ENCODE results near the gene FOXQ1. TPM values are rescaled to one million over a fixed set of nuclear protein-coding genes. Genes with fewer than 3 reads are reported as not detected.

FOXQ1 gene
- total RNA-seq, 3 donors from 2014 or later = 0.16 to 1.5 TPM; not detected in 1

DNA sequence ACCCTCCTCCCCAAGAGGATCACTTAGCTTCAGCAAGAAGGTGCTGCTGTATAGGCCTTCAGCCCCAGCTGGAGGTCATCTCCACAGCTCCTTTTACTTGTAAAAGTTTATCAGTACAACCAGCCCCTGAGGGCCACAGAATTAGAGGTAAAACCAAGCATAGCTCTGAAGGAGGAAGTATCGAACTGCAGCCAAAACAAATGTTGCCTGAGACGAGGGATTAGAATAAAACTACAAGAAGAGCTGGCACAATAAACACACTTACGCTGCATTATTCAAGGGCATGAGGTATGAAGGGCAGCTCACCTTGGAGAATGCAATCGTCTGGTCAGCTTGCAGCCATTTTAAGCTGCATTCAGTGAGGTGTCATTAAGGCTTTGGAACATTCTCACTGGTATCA, 21.1 kb upstream of the FOXQ1 start:
- no peaks in the 10 kb centered on the region for H3K4me1 ChIP-seq
- H3K4me3 ChIP-seq = no peak overlapping the region
- DNase-seq (ENCODE audit: low spot score in 2 of 2) = no peak
- no peaks in the 10 kb centered on the region for H3K9me3 ChIP-seq
- TF ChIP-seq POLR2A (IDR thresholded peaks at IDR 0.05) (no peak), CTCF (IDR thresholded peaks at IDR 0.05) (no peak), POLR2AphosphoS5 (IDR thresholded peaks at IDR 0.05) (no peak)
- intact Hi-C loops (cut with DNase I; ENCODE audit: low total_unique reads) = no loop called here
- H3K36me3 ChIP-seq = no peaks in the 10 kb centered on the region
- H3K27me3 ChIP-seq = peaks cover 0 to 5% of the 10 kb centered on the region in 2 donors
- H3K27ac ChIP-seq = no peak overlapping the region

- no peaks in the 10 kb centered on the region for H3K4me1 ChIP-seq
- no peaks in the 10 kb centered on the region for H3K9me3 ChIP-seq
- TF ChIP-seq POLR2AphosphoS5 (IDR thresholded peaks at IDR 0.05) = no peak
- TF ChIP-seq POLR2A (IDR thresholded peaks at IDR 0.05) = no peak
- no peak for TF ChIP-seq CTCF (IDR thresholded peaks at IDR 0.05)
- H3K4me3 ChIP-seq = no peak overlapping the region
- H3K27ac ChIP-seq = no peak overlapping the region
- no peaks in the 10 kb centered on the region for H3K36me3 ChIP-seq
- no peak for DNase-seq (ENCODE audit: low spot score in 2 of 2)
- peaks cover 0 to 5% of the 10 kb centered on the region in 2 donors for H3K27me3 ChIP-seq
- intact Hi-C loops (cut with DNase I; ENCODE audit: low total_unique reads) = no loop called here
These were observed 20.5 kb upstream of the FOXQ1 start for GRCh38 chr6:1291381-1291780.

DNA sequence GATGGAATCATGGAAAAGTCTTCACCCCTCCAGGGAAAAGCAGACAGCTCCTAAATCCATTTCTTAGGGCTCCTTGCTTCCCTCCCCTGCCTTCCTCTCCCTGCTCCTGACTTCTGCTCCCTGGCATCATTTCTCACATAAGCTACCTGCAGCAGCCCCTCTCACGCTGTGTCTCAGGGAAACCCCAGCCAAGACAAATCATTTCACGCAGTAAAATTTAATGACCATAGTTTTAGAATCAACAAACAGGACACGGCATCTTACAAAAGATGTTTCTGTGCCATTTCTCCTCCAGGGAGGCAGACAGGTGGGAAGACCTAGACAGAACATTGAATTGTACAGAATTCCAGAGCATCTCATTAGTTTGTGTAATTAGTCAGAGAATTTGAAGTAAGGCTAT, 16.5 kb upstream of the FOXQ1 start:
- DNase-seq (ENCODE audit: low spot score in 2 of 2) = no peak
- no peak overlapping the region for H3K27ac ChIP-seq
- H3K4me1 ChIP-seq = no peaks in the 10 kb centered on the region
- intact Hi-C loops (cut with DNase I; ENCODE audit: low total_unique reads) = no loop called here
- no peaks in the 10 kb centered on the region for H3K9me3 ChIP-seq
- H3K4me3 ChIP-seq = no peak overlapping the region
- no peaks in the 10 kb centered on the region for H3K36me3 ChIP-seq
- peaks cover 0 to 5% of the 10 kb centered on the region in 2 donors for H3K27me3 ChIP-seq
- TF ChIP-seq CTCF (IDR thresholded peaks at IDR 0.05) = no peak
- no peak for TF ChIP-seq POLR2AphosphoS5 (IDR thresholded peaks at IDR 0.05)
- no peak for TF ChIP-seq POLR2A (IDR thresholded peaks at IDR 0.05)

- no peak for DNase-seq (ENCODE audit: low spot score in 2 of 2)
- TF ChIP-seq POLR2A (IDR thresholded peaks at IDR 0.05) (no peak), POLR2AphosphoS5 (IDR thresholded peaks at IDR 0.05) (no peak)
- Histone ChIP-seq H3K27me3 (peaks cover 0 to 5% of the 10 kb centered on the region in 2 donors), H3K36me3 (no peaks in the 10 kb centered on the region), H3K4me3 (no peak overlapping the region), H3K4me1 (no peaks in the 10 kb centered on the region), H3K9me3 (peaks cover 0 to 3% of the 10 kb centered on the region in 2 donors), H3K27ac (no peak overlapping the region)
- intact Hi-C loops (cut with DNase I; ENCODE audit: low total_unique reads) = no loop called here
These were observed 15.8 kb upstream of the FOXQ1 start for GRCh38 chr6:1296079-1296478.

DNA sequence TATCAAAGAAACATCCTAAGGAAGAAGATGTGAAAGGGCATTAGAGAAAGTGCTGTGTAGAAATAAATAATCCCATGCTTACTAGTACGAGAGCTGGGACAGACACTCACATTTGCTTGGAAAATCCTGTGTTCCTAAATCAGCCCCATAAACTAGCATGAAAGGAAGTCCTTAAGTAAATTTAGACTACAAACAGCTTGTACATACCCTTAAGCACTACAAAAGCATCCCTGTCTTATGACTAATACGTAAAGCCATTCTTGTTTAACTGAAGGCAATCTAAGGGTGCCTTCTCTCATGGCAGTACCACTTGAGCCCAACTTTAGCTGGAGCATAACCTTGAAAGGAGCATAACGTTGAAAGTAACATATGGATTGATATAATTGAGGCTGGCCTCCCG, 15.4 kb upstream of the FOXQ1 start:
- H3K9me3 ChIP-seq = peaks cover 0 to 8% of the 10 kb centered on the region in 2 donors
- intact Hi-C loops (cut with DNase I; ENCODE audit: low total_unique reads) = no loop called here
- TF ChIP-seq POLR2AphosphoS5 (IDR thresholded peaks at IDR 0.05) (no peak), CTCF (IDR thresholded peaks at IDR 0.05) (no peak), POLR2A (IDR thresholded peaks at IDR 0.05) (no peak)

GRCh38 chr6:1297746-1298145, 14.2 kb upstream of the FOXQ1 start:
- H3K4me1 ChIP-seq = no peaks in the 10 kb centered on the region
- intact Hi-C loops (cut with DNase I; ENCODE audit: low total_unique reads) = no loop called here
- peaks cover 0 to 12% of the 10 kb centered on the region in 2 donors for H3K9me3 ChIP-seq
- no peak for DNase-seq (ENCODE audit: low spot score in 2 of 2)
- H3K4me3 ChIP-seq = no peak overlapping the region
- no peak overlapping the region for H3K27ac ChIP-seq
- H3K27me3 ChIP-seq = peaks cover 0 to under 1% of the 10 kb centered on the region in 2 donors
- H3K36me3 ChIP-seq = no peaks in the 10 kb centered on the region
- TF ChIP-seq POLR2A (IDR thresholded peaks at IDR 0.05) (no peak), POLR2AphosphoS5 (IDR thresholded peaks at IDR 0.05) (no peak), CTCF (IDR thresholded peaks at IDR 0.05) (no peak)

More for the DNA sequence above, 15.4 kb upstream of the FOXQ1 start:
- no peak for DNase-seq (ENCODE audit: low spot score in 2 of 2)
- H3K27me3 ChIP-seq = peaks cover 0 to 5% of the 10 kb centered on the region in 2 donors
- H3K36me3 ChIP-seq = no peaks in the 10 kb centered on the region
- H3K27ac ChIP-seq = no peak overlapping the region
- H3K4me3 ChIP-seq = no peak overlapping the region
- no peaks in the 10 kb centered on the region for H3K4me1 ChIP-seq
